OCI-LY3 (cell line): ENCODE data around the gene HSPA12A.

Experiments
- EZH2phosphoT487 ChIP-seq: fragments of 200-600 bp; shearing (Covaris generic); IDR thresholded peaks from 2 replicates; pipeline ENCODE4 v1.6.1; 2018; ENCODE audit warnings: antibody characterized with exemption, mixed run types, low read depth
- TF ChIP-seq, protein P1 (sequence below): fragments of 200-600, 300-600 bp; sonication (generic); IDR thresholded peaks from 2 replicates; pipeline ENCODE4 v1.5.1; 2014; ENCODE audit warnings: antibody characterized with exemption, low read length, low read depth

DNA sequence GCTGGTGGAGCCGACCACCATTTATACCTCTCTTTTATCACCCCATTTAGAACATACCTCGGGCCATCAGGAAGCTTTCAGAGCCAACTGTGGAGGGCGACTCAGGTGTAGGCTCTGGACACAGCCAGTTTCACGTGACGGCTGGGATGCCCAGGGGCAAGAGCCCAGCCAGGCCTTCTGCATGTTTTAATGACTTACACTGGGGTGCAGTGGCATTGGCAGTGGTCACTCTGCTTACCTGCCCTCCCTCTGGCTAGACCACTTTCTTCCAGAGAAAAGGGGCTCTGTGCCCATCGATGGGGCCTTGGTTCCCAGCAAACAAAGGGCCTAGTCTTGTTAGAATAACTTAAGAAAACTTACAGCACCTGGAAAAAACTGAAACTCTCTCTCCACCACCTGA is 71.7 kb downstream of the HSPA12A start:
- TF ChIP-seq, protein P1, sequence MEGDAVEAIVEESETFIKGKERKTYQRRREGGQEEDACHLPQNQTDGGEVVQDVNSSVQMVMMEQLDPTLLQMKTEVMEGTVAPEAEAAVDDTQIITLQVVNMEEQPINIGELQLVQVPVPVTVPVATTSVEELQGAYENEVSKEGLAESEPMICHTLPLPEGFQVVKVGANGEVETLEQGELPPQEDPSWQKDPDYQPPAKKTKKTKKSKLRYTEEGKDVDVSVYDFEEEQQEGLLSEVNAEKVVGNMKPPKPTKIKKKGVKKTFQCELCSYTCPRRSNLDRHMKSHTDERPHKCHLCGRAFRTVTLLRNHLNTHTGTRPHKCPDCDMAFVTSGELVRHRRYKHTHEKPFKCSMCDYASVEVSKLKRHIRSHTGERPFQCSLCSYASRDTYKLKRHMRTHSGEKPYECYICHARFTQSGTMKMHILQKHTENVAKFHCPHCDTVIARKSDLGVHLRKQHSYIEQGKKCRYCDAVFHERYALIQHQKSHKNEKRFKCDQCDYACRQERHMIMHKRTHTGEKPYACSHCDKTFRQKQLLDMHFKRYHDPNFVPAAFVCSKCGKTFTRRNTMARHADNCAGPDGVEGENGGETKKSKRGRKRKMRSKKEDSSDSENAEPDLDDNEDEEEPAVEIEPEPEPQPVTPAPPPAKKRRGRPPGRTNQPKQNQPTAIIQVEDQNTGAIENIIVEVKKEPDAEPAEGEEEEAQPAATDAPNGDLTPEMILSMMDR = no peak
- no peak for TF ChIP-seq EZH2phosphoT487
